Thyroid gland (tissue), 4 donors: ENCODE measurements around the gene NPSR1. TPM values are rescaled to one million over a fixed set of nuclear protein-coding genes. Genes with fewer than 3 reads are reported as not detected.

Experiments used
- DNase-seq, 2 donors: peaks; one replicate each; pipeline ENCODE4 v3.0.0-alpha.2; 2019
- H3K27ac ChIP-seq, 3 donors: fragments of 200-600 bp; sonication (generic); 1 replicate in 2 of 3; 2 replicates in 1 of 3; pipeline ENCODE4 v1.5.1; 2016 to 2019; ENCODE audit warnings: mild to moderate bottlenecking in 1 of 3, moderate library complexity in 1 of 3
- H3K27me3 ChIP-seq: fragments of 200-600 bp; sonication (generic); one replicate; pipeline ENCODE4 v1.5.1; 2019
- H3K36me3 ChIP-seq, 2 donors: fragments of 200-600 bp; sonication (generic); one replicate each; pipeline ENCODE4 v1.5.1; 2016 to 2019
- H3K4me1 ChIP-seq, 2 donors: fragments of 200-600 bp; sonication (generic); one replicate each; pipeline ENCODE4 v1.5.1; 2017 to 2019
- H3K4me3 ChIP-seq, 3 donors: fragments of 200-600 bp; sonication (generic); replicated peaks in 1 of 3; 1 replicate in 2 of 3; 2 replicates in 1 of 3; pipeline ENCODE4 v1.5.1; 2016; ENCODE audit warnings: mild to moderate bottlenecking in 1 of 3
- H3K9me3 ChIP-seq: fragments of 200-600 bp; sonication (generic); one replicate; pipeline ENCODE4 v1.5.1; 2017
- CTCF ChIP-seq, 6 experiments: fragments of 200-600 bp in 3 of 6; fragments of 450-650 bp in 3 of 6; sonication (generic) in 3 of 6; IDR thresholded peaks; one replicate each; pipeline ENCODE4 v1.5.1; 2016 to 2019; ENCODE audit warnings: antibody characterized with exemption in 6 of 6, mild to moderate bottlenecking in 2 of 6, inconsistent platforms in 1 of 6, moderate library complexity in 1 of 6
- POLR2A ChIP-seq, 2 donors: fragments of 450-650 bp; IDR thresholded peaks; one replicate each; pipeline ENCODE4 v1.6.1; 2017; ENCODE audit warnings: antibody characterized with exemption in 2 of 2, mild to moderate bottlenecking in 2 of 2, moderate library complexity in 1 of 2
- WGBS, 2 donors: methylation state at CpG; one replicate each; pipeline ENCODE4 v1.1.5; 2017; 5-methylcytosine and 5-hydroxymethylcytosine counted together
- intact Hi-C: fragments of 100-400 bp; cut with DNase I; formaldehyde crosslinking; loops from one replicate; pipeline ENCODE4 v1.15.1; 2023
- total RNA-seq, 4 donors: library from RNA; depleted of rRNA; stranded (reverse); fragments of >200 nt; gene quantifications; one replicate each; pipeline ENCODE4 v1.2.3, GENCODE V29; 2016

NPSR1 gene
- total RNA-seq, 4 donors from 2014 or later = not detected

GRCh38 chr7:34844936-34845665 is 187.1 kb downstream of the NPSR1 start:
- Histone ChIP-seq H3K27ac (no peak overlapping the region), H3K4me1 (no peaks in the 10 kb centered on the region), H3K27me3 (no peaks in the 10 kb centered on the region), H3K4me3 (no peak overlapping the region), H3K9me3 (no peaks in the 10 kb centered on the region), H3K36me3 (no peaks in the 10 kb centered on the region)
- 29 to 47% methylated on average over 5 of the region's 5 CpGs for WGBS, 2 donors
- no peak for DNase-seq
- no peak for TF ChIP-seq CTCF (IDR thresholded peaks at IDR 0.05)
- no peak for TF ChIP-seq POLR2A (IDR thresholded peaks at IDR 0.05)
- intact Hi-C loops = no loop called here

GRCh38 chr7:34845666-34846361 is 187.8 kb downstream of the NPSR1 start:
- Histone ChIP-seq H3K9me3 (no peaks in the 10 kb centered on the region), H3K4me1 (no peaks in the 10 kb centered on the region), H3K27me3 (no peaks in the 10 kb centered on the region), H3K36me3 (no peaks in the 10 kb centered on the region), H3K4me3 (no peak overlapping the region), H3K27ac (no peak overlapping the region)
- 61 to 65% methylated on average over 4 of the region's 4 CpGs for WGBS, 2 donors
- intact Hi-C loops = no loop called here
- TF ChIP-seq POLR2A (IDR thresholded peaks at IDR 0.05) = no peak
- TF ChIP-seq CTCF (IDR thresholded peaks at IDR 0.05) = no peak
- no peak for DNase-seq

GRCh38 chr7:34846976-34847375 is 189.0 kb downstream of the NPSR1 start:
- no peak overlapping the region for H3K27ac ChIP-seq
- no peaks in the 10 kb centered on the region for H3K4me1 ChIP-seq
- intact Hi-C loops = no loop called here
- DNase-seq = no peak
- TF ChIP-seq CTCF (IDR thresholded peaks at IDR 0.05) (no peak), POLR2A (IDR thresholded peaks at IDR 0.05) (no peak)
- WGBS, 2 donors = 67 to 84% methylated on average over 5 of the region's 5 CpGs
- H3K36me3 ChIP-seq = no peaks in the 10 kb centered on the region
- no peaks in the 10 kb centered on the region for H3K27me3 ChIP-seq
- no peaks in the 10 kb centered on the region for H3K9me3 ChIP-seq
- H3K4me3 ChIP-seq = no peak overlapping the region

GRCh38 chr7:34848670-34849069 is 190.7 kb downstream of the NPSR1 start:
- WGBS, 2 donors = 96 to 97% methylated on average over 1 of the region's 1 CpG
- no peak for TF ChIP-seq POLR2A (IDR thresholded peaks at IDR 0.05)
- no peaks in the 10 kb centered on the region for H3K27me3 ChIP-seq
- no peaks in the 10 kb centered on the region for H3K4me1 ChIP-seq
- no peak overlapping the region for H3K4me3 ChIP-seq
- intact Hi-C loops = no loop called here
- H3K36me3 ChIP-seq = no peaks in the 10 kb centered on the region
- no peak overlapping the region for H3K27ac ChIP-seq
- DNase-seq = no peak
- H3K9me3 ChIP-seq = no peaks in the 10 kb centered on the region

- no peak overlapping the region for H3K27ac ChIP-seq
- 84 to 87% methylated on average over 9 of the region's 9 CpGs for WGBS, 2 donors
- no peaks in the 10 kb centered on the region for H3K4me1 ChIP-seq
- H3K36me3 ChIP-seq = no peaks in the 10 kb centered on the region
- no peaks in the 10 kb centered on the region for H3K9me3 ChIP-seq
- no peak overlapping the region for H3K4me3 ChIP-seq
- intact Hi-C loops = no loop called here
- DNase-seq = no peak
- H3K27me3 ChIP-seq = no peaks in the 10 kb centered on the region
- TF ChIP-seq POLR2A (IDR thresholded peaks at IDR 0.05) (no peak), CTCF (IDR thresholded peaks at IDR 0.05) (no peak)
Observed at GRCh38 chr7:34849163-34849960, 191.3 kb downstream of the NPSR1 start.
